LNCAP (cell line): ENCODE measurements around the gene KCNIP2.
A peak's percentile ranks its signal among the peaks of the same experiment; 100 is the strongest.

ENCODE experiments used
- CTCF ChIP-seq: fragments of 450-650 bp; IDR thresholded peaks from 2 replicates; pipeline ENCODE4 v1.5.1; 2017; ENCODE audit warnings: mild to moderate bottlenecking

Gene KCNIP2

GRCh38 chr10:101782811-101783735, 60.5 kb downstream of the KCNIP2 start, which contains the start of gene NPM3:
TSS of gene NPM3 (minus strand) at chr10:101783446. CDS start at chr10:101783390, 56 bp downstream.
- no peak for TF ChIP-seq CTCF

- no peak for TF ChIP-seq CTCF
Observed at GRCh38 chr10:101781984-101782810, 61.4 kb downstream of the KCNIP2 start.

- TF ChIP-seq CTCF: no peak
Observed at GRCh38 chr10:101781655-101781983, 62.0 kb downstream of the KCNIP2 start.

- TF ChIP-seq CTCF: peak; percentile 91
Observed at GRCh38 chr10:101780818-101781654, 62.6 kb downstream of the KCNIP2 start.

GRCh38 chr10:101780187-101780817, 63.3 kb downstream of the KCNIP2 start:
- TF ChIP-seq CTCF: no peak

- TF ChIP-seq CTCF: peak; percentile 62
Observed at GRCh38 chr10:101779544-101780186, 63.9 kb downstream of the KCNIP2 start.
